ENCODE measurements around the gene PRR3.

The PRR3 gene

DNA sequence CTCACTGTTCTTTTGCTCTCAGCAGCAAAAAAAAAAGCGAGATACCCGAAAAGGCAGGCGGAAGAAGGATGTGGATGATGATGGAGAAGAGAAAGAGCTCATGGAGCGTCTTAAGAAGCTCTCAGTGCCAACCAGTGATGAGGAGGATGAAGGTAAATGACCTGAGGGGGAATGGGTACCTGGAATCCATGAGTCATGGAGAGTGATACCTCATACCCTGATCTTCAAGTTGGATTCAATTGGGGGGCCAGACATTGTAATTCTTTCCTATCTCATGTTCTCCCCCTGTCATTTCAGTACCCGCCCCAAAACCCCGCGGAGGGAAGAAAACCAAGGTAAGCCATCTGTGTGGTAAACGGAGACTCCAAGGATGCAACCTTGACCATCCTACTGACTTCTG lies 21.0 kb downstream of the PRR3 start (continued):
- TF ChIP-seq, protein P1, sequence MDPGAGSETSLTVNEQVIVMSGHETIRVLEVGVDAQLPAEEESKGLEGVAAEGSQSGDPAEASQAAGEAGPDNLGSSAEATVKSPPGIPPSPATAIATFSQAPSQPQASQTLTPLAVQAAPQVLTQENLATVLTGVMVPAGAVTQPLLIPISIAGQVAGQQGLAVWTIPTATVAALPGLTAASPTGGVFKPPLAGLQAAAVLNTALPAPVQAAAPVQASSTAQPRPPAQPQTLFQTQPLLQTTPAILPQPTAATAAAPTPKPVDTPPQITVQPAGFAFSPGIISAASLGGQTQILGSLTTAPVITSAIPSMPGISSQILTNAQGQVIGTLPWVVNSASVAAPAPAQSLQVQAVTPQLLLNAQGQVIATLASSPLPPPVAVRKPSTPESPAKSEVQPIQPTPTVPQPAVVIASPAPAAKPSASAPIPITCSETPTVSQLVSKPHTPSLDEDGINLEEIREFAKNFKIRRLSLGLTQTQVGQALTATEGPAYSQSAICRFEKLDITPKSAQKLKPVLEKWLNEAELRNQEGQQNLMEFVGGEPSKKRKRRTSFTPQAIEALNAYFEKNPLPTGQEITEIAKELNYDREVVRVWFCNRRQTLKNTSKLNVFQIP (CRISPR knock-in tag; IDR thresholded peaks at IDR 0.05; ENCODE audit: borderline replicate concordance, low read depth) = no peak

DNA sequence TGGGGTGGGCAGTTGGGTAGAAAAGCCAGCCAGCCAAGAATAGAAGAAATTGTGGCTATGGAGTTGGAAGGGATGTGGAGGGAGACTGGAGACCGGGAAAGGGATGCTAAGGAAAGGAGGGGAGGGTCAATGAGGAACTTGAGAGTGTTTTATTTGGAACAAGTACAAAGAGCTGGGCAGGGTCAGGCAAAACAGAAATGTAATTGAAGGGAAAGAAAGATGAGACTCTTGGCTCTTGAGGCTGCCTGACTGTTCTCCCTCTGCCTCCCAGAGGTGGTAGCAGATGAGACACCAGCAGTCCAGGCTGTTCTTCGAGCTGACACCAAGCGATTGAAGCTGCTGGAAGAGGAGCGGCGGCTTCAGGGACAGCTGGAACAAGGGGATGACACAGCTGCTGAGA lies 26.8 kb downstream of the PRR3 start:
- no peak for ATAC-seq
- TF ChIP-seq PPARA (CRISPR knock-in tag; IDR thresholded peaks at IDR 0.05; ENCODE audit: borderline replicate concordance) = no peak
- TF ChIP-seq TOX (CRISPR knock-in tag; IDR thresholded peaks at IDR 0.05; ENCODE audit: borderline replicate concordance) = no peak
- TF ChIP-seq ZNF70 (CRISPR knock-in tag; IDR thresholded peaks at IDR 0.05) = no peak
- TF ChIP-seq ZFP3 (CRISPR knock-in tag; IDR thresholded peaks at IDR 0.05) = no peak
- TF ChIP-seq ZNF565 (CRISPR knock-in tag; conservative IDR thresholded peaks at IDR 0.05; ENCODE audit: low read depth) = no peak
- TF ChIP-seq, protein P2, sequence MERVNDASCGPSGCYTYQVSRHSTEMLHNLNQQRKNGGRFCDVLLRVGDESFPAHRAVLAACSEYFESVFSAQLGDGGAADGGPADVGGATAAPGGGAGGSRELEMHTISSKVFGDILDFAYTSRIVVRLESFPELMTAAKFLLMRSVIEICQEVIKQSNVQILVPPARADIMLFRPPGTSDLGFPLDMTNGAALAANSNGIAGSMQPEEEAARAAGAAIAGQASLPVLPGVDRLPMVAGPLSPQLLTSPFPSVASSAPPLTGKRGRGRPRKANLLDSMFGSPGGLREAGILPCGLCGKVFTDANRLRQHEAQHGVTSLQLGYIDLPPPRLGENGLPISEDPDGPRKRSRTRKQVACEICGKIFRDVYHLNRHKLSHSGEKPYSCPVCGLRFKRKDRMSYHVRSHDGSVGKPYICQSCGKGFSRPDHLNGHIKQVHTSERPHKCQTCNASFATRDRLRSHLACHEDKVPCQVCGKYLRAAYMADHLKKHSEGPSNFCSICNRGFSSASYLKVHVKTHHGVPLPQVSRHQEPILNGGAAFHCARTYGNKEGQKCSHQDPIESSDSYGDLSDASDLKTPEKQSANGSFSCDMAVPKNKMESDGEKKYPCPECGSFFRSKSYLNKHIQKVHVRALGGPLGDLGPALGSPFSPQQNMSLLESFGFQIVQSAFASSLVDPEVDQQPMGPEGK (CRISPR knock-in tag; IDR thresholded peaks at IDR 0.05; ENCODE audit: borderline replicate concordance) = no peak
- TF ChIP-seq ISL1 (CRISPR knock-in tag; IDR thresholded peaks at IDR 0.05) = no peak
- no peak for TF ChIP-seq OSR1 (CRISPR knock-in tag; IDR thresholded peaks at IDR 0.05)
- TF ChIP-seq ZC3H10 (CRISPR knock-in tag; IDR thresholded peaks at IDR 0.05) = no peak
- TF ChIP-seq, protein P3, sequence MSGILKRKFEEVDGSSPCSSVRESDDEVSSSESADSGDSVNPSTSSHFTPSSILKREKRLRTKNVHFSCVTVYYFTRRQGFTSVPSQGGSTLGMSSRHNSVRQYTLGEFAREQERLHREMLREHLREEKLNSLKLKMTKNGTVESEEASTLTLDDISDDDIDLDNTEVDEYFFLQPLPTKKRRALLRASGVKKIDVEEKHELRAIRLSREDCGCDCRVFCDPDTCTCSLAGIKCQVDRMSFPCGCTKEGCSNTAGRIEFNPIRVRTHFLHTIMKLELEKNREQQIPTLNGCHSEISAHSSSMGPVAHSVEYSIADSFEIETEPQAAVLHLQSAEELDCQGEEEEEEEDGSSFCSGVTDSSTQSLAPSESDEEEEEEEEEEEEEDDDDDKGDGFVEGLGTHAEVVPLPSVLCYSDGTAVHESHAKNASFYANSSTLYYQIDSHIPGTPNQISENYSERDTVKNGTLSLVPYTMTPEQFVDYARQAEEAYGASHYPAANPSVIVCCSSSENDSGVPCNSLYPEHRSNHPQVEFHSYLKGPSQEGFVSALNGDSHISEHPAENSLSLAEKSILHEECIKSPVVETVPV (CRISPR knock-in tag; IDR thresholded peaks at IDR 0.05) = no peak

DNA sequence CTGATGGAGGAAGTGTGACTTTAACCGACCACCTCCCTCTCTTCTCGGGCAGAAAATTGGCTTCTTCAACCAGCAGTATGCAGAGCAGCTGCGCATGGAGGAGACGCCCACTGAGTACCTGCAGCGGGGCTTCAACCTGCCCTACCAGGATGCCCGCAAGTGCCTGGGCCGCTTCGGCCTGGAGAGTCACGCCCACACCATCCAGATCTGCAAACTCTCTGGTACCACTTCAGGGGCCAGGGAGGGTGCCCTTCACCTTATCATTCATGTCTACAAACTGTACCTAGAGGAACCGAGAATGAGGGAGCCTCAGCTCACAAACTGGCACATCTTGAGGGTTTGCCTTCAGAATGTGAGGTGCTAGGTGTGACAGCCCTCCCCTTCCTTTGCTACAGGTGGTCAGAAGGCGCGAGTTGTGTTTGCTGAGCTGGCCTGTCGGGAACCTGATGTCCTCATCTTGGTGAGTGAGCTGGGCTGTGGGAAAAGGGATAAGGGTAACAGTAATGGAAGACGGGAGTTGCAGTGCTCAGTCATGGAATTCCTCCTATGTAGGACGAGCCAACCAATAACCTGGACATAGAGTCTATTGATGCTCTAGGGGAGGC lies 32.8 kb downstream of the PRR3 start:
- no peak; the same call in 2 of the 3 replicates for ATAC-seq
- TF ChIP-seq, protein P4, sequence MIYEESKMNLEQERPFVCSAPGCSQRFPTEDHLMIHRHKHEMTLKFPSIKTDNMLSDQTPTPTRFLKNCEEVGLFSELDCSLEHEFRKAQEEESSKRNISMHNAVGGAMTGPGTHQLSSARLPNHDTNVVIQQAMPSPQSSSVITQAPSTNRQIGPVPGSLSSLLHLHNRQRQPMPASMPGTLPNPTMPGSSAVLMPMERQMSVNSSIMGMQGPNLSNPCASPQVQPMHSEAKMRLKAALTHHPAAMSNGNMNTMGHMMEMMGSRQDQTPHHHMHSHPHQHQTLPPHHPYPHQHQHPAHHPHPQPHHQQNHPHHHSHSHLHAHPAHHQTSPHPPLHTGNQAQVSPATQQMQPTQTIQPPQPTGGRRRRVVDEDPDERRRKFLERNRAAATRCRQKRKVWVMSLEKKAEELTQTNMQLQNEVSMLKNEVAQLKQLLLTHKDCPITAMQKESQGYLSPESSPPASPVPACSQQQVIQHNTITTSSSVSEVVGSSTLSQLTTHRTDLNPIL (CRISPR knock-in tag; IDR thresholded peaks at IDR 0.05; ENCODE audit: low read depth) = no peak
- TF ChIP-seq, protein P5, sequence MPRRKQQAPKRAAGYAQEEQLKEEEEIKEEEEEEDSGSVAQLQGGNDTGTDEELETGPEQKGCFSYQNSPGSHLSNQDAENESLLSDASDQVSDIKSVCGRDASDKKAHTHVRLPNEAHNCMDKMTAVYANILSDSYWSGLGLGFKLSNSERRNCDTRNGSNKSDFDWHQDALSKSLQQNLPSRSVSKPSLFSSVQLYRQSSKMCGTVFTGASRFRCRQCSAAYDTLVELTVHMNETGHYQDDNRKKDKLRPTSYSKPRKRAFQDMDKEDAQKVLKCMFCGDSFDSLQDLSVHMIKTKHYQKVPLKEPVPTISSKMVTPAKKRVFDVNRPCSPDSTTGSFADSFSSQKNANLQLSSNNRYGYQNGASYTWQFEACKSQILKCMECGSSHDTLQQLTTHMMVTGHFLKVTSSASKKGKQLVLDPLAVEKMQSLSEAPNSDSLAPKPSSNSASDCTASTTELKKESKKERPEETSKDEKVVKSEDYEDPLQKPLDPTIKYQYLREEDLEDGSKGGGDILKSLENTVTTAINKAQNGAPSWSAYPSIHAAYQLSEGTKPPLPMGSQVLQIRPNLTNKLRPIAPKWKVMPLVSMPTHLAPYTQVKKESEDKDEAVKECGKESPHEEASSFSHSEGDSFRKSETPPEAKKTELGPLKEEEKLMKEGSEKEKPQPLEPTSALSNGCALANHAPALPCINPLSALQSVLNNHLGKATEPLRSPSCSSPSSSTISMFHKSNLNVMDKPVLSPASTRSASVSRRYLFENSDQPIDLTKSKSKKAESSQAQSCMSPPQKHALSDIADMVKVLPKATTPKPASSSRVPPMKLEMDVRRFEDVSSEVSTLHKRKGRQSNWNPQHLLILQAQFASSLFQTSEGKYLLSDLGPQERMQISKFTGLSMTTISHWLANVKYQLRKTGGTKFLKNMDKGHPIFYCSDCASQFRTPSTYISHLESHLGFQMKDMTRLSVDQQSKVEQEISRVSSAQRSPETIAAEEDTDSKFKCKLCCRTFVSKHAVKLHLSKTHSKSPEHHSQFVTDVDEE (CRISPR knock-in tag; IDR thresholded peaks at IDR 0.05) = no peak
- TF ChIP-seq ZFP30 (CRISPR knock-in tag; IDR thresholded peaks at IDR 0.05) (no peak), BACH2 (CRISPR knock-in tag; IDR thresholded peaks at IDR 0.05; ENCODE audit: borderline replicate concordance) (no peak), ZC3H10 (CRISPR knock-in tag; IDR thresholded peaks at IDR 0.05) (no peak), OSR1 (CRISPR knock-in tag; IDR thresholded peaks at IDR 0.05) (no peak), ISL1 (CRISPR knock-in tag; IDR thresholded peaks at IDR 0.05) (no peak), TCF4 (CRISPR knock-in tag; IDR thresholded peaks at IDR 0.05; ENCODE audit: borderline replicate concordance) (no peak), ZNF8 (CRISPR knock-in tag; IDR thresholded peaks at IDR 0.05) (no peak), ZNF70 (CRISPR knock-in tag; IDR thresholded peaks at IDR 0.05) (no peak), ZFP3 (CRISPR knock-in tag; IDR thresholded peaks at IDR 0.05) (no peak)
- TF ChIP-seq, protein P2 (CRISPR knock-in tag; IDR thresholded peaks at IDR 0.05; ENCODE audit: borderline replicate concordance) = no peak
